SU-DHL-6 (cell line): Measurements from ENCODE around the gene SLC33A1.
"Not testable (repeated sequence)": the region's sequence is repeated elsewhere in the genome, so short reads cannot be mapped to it uniquely, and the experiment has no call there.

Experiments used
- H2AFZ ChIP-seq: fragments of 200-600 bp; sonication (generic); 2 replicates; pipeline ENCODE4 v1.6.1; 2014; ENCODE audit warnings: low read depth, mild to moderate bottlenecking, moderate library complexity, mixed read lengths, antibody characterized with exemption, low read length; ENCODE audit not compliant: severe bottlenecking
- H3F3A ChIP-seq: fragments of 200-600 bp; shearing (Covaris generic); 2 replicates; pipeline ENCODE4 v1.6.0; 2016; ENCODE audit warnings: antibody characterized with exemption, mild to moderate bottlenecking; ENCODE audit not compliant: insufficient read depth
- H3K27ac ChIP-seq: fragments of 200-600 bp; sonication (generic); 2 replicates; pipeline ENCODE4 v1.5.1; 2016; ENCODE audit warnings: low read depth, mild to moderate bottlenecking, low read length, moderate library complexity, mixed read lengths
- H3K27me3 ChIP-seq: fragments of 200-600 bp; sonication (generic), shearing (Covaris generic); 2 replicates; pipeline ENCODE4 v1.6.0; 2014; ENCODE audit warnings: mild to moderate bottlenecking, low read length
- H3K36me3 ChIP-seq: fragments of 200-600 bp; sonication (generic); 2 replicates; pipeline ENCODE4 v1.6.1; 2014; ENCODE audit warnings: mild to moderate bottlenecking, low read length, mixed read lengths
- H3K4me2 ChIP-seq: fragments of 300-600, 200-600 bp; shearing (Covaris generic), sonication (generic); 2 replicates; pipeline ENCODE4 v1.6.0; 2014; ENCODE audit warnings: low read length, low read depth, mild to moderate bottlenecking; ENCODE audit not compliant: poor library complexity, severe bottlenecking
- H3K4me3 ChIP-seq: fragments of 200-600 bp; sonication (generic); 2 replicates; pipeline ENCODE4 v1.5.1; 2014; ENCODE audit warnings: antibody characterized with exemption, low read length, mild to moderate bottlenecking, mixed read lengths; ENCODE audit not compliant: insufficient read depth, poor library complexity, severe bottlenecking
- H3K79me2 ChIP-seq: fragments of 200-600 bp; sonication (generic); 2 replicates; pipeline ENCODE4 v1.6.1; 2014; ENCODE audit warnings: mild to moderate bottlenecking, low read length, moderate library complexity; ENCODE audit not compliant: insufficient read depth
- H3K9ac ChIP-seq: fragments of 200-600 bp; sonication (generic); 2 replicates; pipeline ENCODE4 v1.7.0; 2014; ENCODE audit warnings: mild to moderate bottlenecking, low read length
- H3K9me2 ChIP-seq: fragments of 200-600 bp; sonication (generic); replicated peaks from 2 replicates; pipeline ENCODE4 v1.6.1; 2014; ENCODE audit warnings: low read length; ENCODE audit not compliant: insufficient read depth
- H3K9me3 ChIP-seq: fragments of 200-600 bp; sonication (generic); 2 replicates; pipeline ENCODE4 v1.6.1; 2014; ENCODE audit warnings: low read length, mixed read lengths; ENCODE audit not compliant: insufficient read depth
- H4K20me1 ChIP-seq: fragments of 200-600 bp; sonication (generic); 2 replicates; pipeline ENCODE4 v1.6.1; 2014; ENCODE audit warnings: low read depth, mild to moderate bottlenecking, antibody characterized with exemption, low read length, moderate library complexity, mixed read lengths
- EZH2phosphoT487 ChIP-seq: fragments of 200-600 bp; sonication (generic), shearing (Covaris generic); conservative IDR thresholded peaks from 2 replicates; pipeline ENCODE4 v1.6.1; 2018; ENCODE audit warnings: mild to moderate bottlenecking, antibody characterized with exemption, low read length, moderate library complexity, mixed read lengths
- TF ChIP-seq, protein P1 (sequence below): fragments of 200-600 bp; sonication (generic); IDR thresholded peaks from one replicate; pipeline ENCODE4 v1.5.1; 2017; ENCODE audit warnings: antibody characterized with exemption, mild to moderate bottlenecking, low read length, moderate library complexity; ENCODE audit not compliant: insufficient read depth, poor library complexity, severe bottlenecking

SLC33A1 gene

DNA sequence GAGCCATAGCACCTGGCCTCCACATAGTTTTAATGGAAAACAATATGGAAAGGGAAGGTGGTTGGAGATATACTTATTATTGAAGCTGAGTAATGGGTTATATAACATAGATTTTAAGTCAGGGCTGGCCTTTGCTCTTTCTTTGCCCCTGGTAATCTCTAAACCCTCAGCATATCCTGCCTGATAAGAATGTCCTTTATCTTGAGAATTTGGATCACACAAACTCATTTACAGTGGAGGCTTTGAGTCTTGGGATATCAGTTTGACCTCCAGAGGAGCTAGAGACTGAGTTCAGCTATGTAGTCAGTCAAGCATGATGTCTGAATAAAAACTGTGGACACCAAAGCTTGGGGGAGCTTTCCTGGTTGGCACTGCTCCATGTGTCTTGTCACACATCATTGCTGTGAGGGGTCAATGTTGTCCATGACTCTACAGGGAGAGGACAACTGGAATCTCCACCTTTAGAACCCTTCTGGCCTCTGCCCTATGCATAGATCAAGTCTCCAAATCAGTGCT lies 39.1 kb downstream of the SLC33A1 start:
- TF ChIP-seq EZH2phosphoT487, result no peak
- TF ChIP-seq, protein P1, sequence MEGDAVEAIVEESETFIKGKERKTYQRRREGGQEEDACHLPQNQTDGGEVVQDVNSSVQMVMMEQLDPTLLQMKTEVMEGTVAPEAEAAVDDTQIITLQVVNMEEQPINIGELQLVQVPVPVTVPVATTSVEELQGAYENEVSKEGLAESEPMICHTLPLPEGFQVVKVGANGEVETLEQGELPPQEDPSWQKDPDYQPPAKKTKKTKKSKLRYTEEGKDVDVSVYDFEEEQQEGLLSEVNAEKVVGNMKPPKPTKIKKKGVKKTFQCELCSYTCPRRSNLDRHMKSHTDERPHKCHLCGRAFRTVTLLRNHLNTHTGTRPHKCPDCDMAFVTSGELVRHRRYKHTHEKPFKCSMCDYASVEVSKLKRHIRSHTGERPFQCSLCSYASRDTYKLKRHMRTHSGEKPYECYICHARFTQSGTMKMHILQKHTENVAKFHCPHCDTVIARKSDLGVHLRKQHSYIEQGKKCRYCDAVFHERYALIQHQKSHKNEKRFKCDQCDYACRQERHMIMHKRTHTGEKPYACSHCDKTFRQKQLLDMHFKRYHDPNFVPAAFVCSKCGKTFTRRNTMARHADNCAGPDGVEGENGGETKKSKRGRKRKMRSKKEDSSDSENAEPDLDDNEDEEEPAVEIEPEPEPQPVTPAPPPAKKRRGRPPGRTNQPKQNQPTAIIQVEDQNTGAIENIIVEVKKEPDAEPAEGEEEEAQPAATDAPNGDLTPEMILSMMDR, result no peak
- Histone ChIP-seq H3K79me2 (no peaks in the 10 kb centered on the region), H3K9ac (no peak overlapping the region), H3K27ac (no peak overlapping the region), H3K36me3 (no peaks in the 10 kb centered on the region), H3K4me2 (no peak overlapping the region), H2AFZ (no peak overlapping the region), H3K9me3 (no peaks in the 10 kb centered on the region), H3F3A (no peaks in the 10 kb centered on the region), H3K4me3 (no peak overlapping the region), H4K20me1 (no peaks in the 10 kb centered on the region), H3K9me2 (no peaks in the 10 kb centered on the region), H3K27me3 (no peaks in the 10 kb centered on the region)

- not testable (repeated sequence) for H3K27ac ChIP-seq, H3K27me3 ChIP-seq, H3K4me3 ChIP-seq, H3K9me3 ChIP-seq, H3K36me3 ChIP-seq, H2AFZ ChIP-seq, H3K79me2 ChIP-seq, H3K9ac ChIP-seq, H3K9me2 ChIP-seq, H4K20me1 ChIP-seq, H3K4me2 ChIP-seq, H3F3A ChIP-seq
Observed at GRCh38 chr3:155813224-155813623, 41.0 kb downstream of the SLC33A1 start.

DNA sequence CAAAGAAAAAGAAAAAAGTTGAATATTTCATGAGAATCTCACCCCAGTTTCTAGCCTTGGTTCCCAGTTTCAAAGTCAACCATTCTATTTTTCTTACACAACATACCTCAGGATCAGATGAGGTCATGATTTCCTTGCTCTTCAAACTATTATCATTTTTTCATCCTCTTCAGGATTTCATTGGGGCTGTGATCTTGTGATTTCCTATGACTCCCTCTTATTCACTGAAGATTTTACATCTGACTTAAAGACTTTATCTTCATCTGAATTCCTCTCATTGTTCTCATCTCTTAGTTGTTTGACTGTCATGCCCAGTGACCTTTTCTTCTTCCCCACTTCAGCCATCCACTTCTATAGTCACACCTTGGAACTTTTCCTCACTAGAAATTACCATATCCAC lies 45.0 kb downstream of the SLC33A1 start:
- no peak overlapping the region for H2AFZ ChIP-seq
- no peaks in the 10 kb centered on the region for H3K79me2 ChIP-seq
- H3K27me3 ChIP-seq, result no peaks in the 10 kb centered on the region
- H3F3A ChIP-seq, result no peaks in the 10 kb centered on the region
- H3K27ac ChIP-seq, result no peak overlapping the region
- H3K9me3 ChIP-seq, result no peaks in the 10 kb centered on the region
- no peak overlapping the region for H3K4me2 ChIP-seq
- H3K4me3 ChIP-seq, result no peak overlapping the region
- H4K20me1 ChIP-seq, result no peaks in the 10 kb centered on the region
- no peak overlapping the region for H3K9ac ChIP-seq
- H3K36me3 ChIP-seq, result no peaks in the 10 kb centered on the region
- TF ChIP-seq, protein P1, result no peak
- TF ChIP-seq EZH2phosphoT487, result no peak
- no peaks in the 10 kb centered on the region for H3K9me2 ChIP-seq

DNA sequence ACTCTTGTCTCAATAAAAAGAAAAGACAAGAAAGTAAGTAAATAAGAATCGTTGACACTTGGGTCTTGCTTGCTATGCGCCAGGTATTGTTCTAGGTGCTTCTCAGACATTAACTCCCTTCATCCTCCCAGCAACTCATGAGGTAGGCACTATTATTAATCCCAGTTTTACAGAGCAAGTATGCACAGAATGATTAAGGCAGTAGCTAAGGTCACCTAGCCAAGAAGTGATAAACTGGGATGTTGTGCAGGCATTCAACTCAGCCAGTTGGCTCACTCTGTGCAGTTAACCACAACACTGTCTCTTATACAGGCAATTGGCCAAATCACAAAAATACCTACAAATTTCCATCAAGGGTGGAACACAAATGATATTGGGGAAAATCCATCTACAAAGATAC lies 46.4 kb downstream of the SLC33A1 start:
- H3F3A ChIP-seq, result no peaks in the 10 kb centered on the region
- H3K27ac ChIP-seq, result no peak overlapping the region
- no peak overlapping the region for H3K4me2 ChIP-seq
- no peak for TF ChIP-seq EZH2phosphoT487
- TF ChIP-seq, protein P1, result no peak
- no peak overlapping the region for H2AFZ ChIP-seq
- H3K27me3 ChIP-seq, result no peaks in the 10 kb centered on the region
- H3K9me2 ChIP-seq, result no peaks in the 10 kb centered on the region
- H3K79me2 ChIP-seq, result no peaks in the 10 kb centered on the region
- H3K36me3 ChIP-seq, result no peaks in the 10 kb centered on the region
- H3K9ac ChIP-seq, result no peak overlapping the region
- no peak overlapping the region for H3K4me3 ChIP-seq
- H4K20me1 ChIP-seq, result no peaks in the 10 kb centered on the region
- no peaks in the 10 kb centered on the region for H3K9me3 ChIP-seq
